GM12878 (cell line): Measurements from ENCODE around the gene PHLPP1. TPM values are rescaled to one million over a fixed set of nuclear protein-coding genes. Genes with fewer than 3 reads are reported as not detected.

Source experiments
- ATAC-seq: fragments of 200-7000 bp; cut with Tn5 transposase; 3 replicates; pipeline ENCODE4 v1.9.1; 2020; ENCODE audit warnings: mild to moderate bottlenecking, moderate library complexity
- BruUV-seq: library from RNA; stranded (reverse); fragments of 400-500 nt; replicated peaks from 2 replicates; lab custom pipeline; 2021; lab: Mats Ljungman, UMichigan
- CTCF ChIA-PET: fragments of 300-600 bp; sonication (Branson Sonifier 250); formaldehyde crosslinking; extraction: SDS; loops from one replicate; lab custom pipeline; 2021; ENCODE audit warnings: inconsistent platforms; lab: Yijun Ruan, JAX
- POLR2A ChIA-PET: fragments of 350-600 bp; formaldehyde crosslinking; extraction: SDS; loops from one replicate; lab custom pipeline; 2021; ENCODE audit warnings: inconsistent platforms; lab: Charles Lee
- RAD21 ChIA-PET: fragments of 300-600 bp; sonication (Branson Sonifier 250); formaldehyde crosslinking; loops from one replicate; lab custom pipeline; 2023; ENCODE audit warnings: antibody characterized with exemption; ENCODE audit not compliant: unreplicated experiment; lab: Charles Lee
- SMC1A ChIA-PET: fragments of 300-600 bp; sonication (Branson Sonifier 250); formaldehyde crosslinking; loops from one replicate; lab custom pipeline; 2023; ENCODE audit not compliant: unreplicated experiment, uncharacterized antibody; lab: Charles Lee
- DNase-seq: peaks from one replicate; pipeline ENCODE4 v3.0.0-alpha.2; 2011; ENCODE audit warnings: low read depth, low spot score
- FAIRE-seq: peaks from 3 replicates; lab custom pipeline; 2011; peaks lifted over from hg19 to GRCh38; lab: Jason Lieb, UNC
- H2AFZ ChIP-seq: 2 replicates; pipeline ENCODE4 v1.6.0; 2011; ENCODE audit warnings: low read depth, low read length, control low read depth; ENCODE audit not compliant: control insufficient read depth
- H3K27ac ChIP-seq: 2 replicates; pipeline ENCODE4 v1.5.1; 2011; ENCODE audit warnings: control low read depth; ENCODE audit not compliant: control insufficient read depth, insufficient read depth
- H3K27me3 ChIP-seq, 2 experiments: replicated peaks in 1 of 2; 2 replicates each; pipeline versions ENCODE4 v1.6.0 to v1.6.1; 2011; ENCODE audit warnings: low read length in 1 of 2; ENCODE audit not compliant: control insufficient read depth in 2 of 2, insufficient read depth in 2 of 2
- H3K36me3 ChIP-seq, 2 experiments: 2 replicates each; pipeline ENCODE4 v1.5.1; 2011; ENCODE audit warnings: low read length in 1 of 2; ENCODE audit not compliant: control insufficient read depth in 2 of 2, insufficient read depth in 2 of 2
- H3K4me1 ChIP-seq: 2 replicates; pipeline ENCODE4 v1.6.1; 2011; ENCODE audit warnings: mild to moderate bottlenecking, low read length, moderate library complexity, mixed read lengths; ENCODE audit not compliant: control insufficient read depth, insufficient read depth
- H3K4me2 ChIP-seq: 2 replicates; pipeline ENCODE4 v1.6.0; 2011; ENCODE audit warnings: control low read depth; ENCODE audit not compliant: control insufficient read depth, insufficient read depth
- H3K4me3 ChIP-seq: fragments of 200-600 bp; sonication (generic); 2 replicates; pipeline ENCODE4 v1.5.1; 2016
- H3K79me2 ChIP-seq: 2 replicates; pipeline ENCODE4 v1.6.0; 2011; ENCODE audit warnings: low read length; ENCODE audit not compliant: control insufficient read depth, insufficient read depth
- H3K9ac ChIP-seq: 2 replicates; pipeline ENCODE4 v1.8.0; 2011; ENCODE audit warnings: low read length, control low read depth, mixed read lengths; ENCODE audit not compliant: control insufficient read depth, insufficient read depth
- H3K9me3 ChIP-seq: replicated peaks from 3 replicates; pipeline ENCODE4 v1.5.1; 2011; ENCODE audit warnings: mild to moderate bottlenecking, low read length; ENCODE audit not compliant: control insufficient read depth, insufficient read depth
- H4K20me1 ChIP-seq: 2 replicates; pipeline ENCODE4 v1.6.0; 2011; ENCODE audit not compliant: control insufficient read depth, insufficient read depth
- BACH1 ChIP-seq: fragments of 450-650 bp; IDR thresholded peaks from 2 replicates; pipeline ENCODE4 v1.6.1; 2017; ENCODE audit warnings: mild to moderate bottlenecking, borderline replicate concordance
- E2F8 ChIP-seq: fragments of 450-650 bp; IDR thresholded peaks from 2 replicates; pipeline ENCODE4 v1.6.1; 2018; ENCODE audit warnings: mild to moderate bottlenecking, low read depth, moderate library complexity; ENCODE audit not compliant: partially characterized antibody
- IRF5 ChIP-seq: fragments of 450-650 bp; IDR thresholded peaks from 2 replicates; pipeline ENCODE4 v1.6.1; 2017; ENCODE audit warnings: borderline replicate concordance
- MEF2A ChIP-seq: IDR thresholded peaks from 2 replicates; pipeline ENCODE4 v1.6.1; 2011; ENCODE audit warnings: low read depth, mild to moderate bottlenecking, low read length, moderate library complexity; ENCODE audit not compliant: insufficient read depth
- NFYB ChIP-seq: IDR thresholded peaks from 2 replicates; pipeline ENCODE4 v1.6.1; 2011; ENCODE audit warnings: low read depth, mild to moderate bottlenecking, low read length, improper control_type of control experiment, moderate library complexity; ENCODE audit not compliant: insufficient read depth
- POLR2A ChIP-seq: IDR thresholded peaks from 2 replicates; pipeline ENCODE4 v1.6.1; 2011; ENCODE audit warnings: low read depth, mild to moderate bottlenecking, low read length
- SREBF1 ChIP-seq: IDR thresholded peaks from 2 replicates; pipeline ENCODE4 v1.6.1; 2012; ENCODE audit warnings: mild to moderate bottlenecking, low read length
- YBX1 ChIP-seq: fragments of 450-650 bp; IDR thresholded peaks from 2 replicates; pipeline ENCODE4 v1.6.1; 2016; ENCODE audit warnings: antibody characterized with exemption
- ZBTB33 ChIP-seq: fragments of 450-650 bp; IDR thresholded peaks from 2 replicates; pipeline ENCODE4 v1.6.1; 2017; ENCODE audit warnings: mild to moderate bottlenecking
- WGBS: methylation state at CpG from one replicate; pipeline ENCODE4 v1.1.6; 2016; ENCODE audit warnings: low lambda C conversion rate; ENCODE audit not compliant: insufficient replicate concordance, insufficient coverage; ENCODE audit errors: missing lambda C conversion rate; 5-methylcytosine and 5-hydroxymethylcytosine counted together
- in situ Hi-C: fragments of 300-500 bp; cut with MboI; formaldehyde crosslinking; loops from 9 replicates; pipeline ENCODE4 v1.14.3; 2018; ENCODE audit warnings: mixed read lengths
- intact Hi-C: fragments of 100-400 bp; cut with micrococcal nuclease; formaldehyde crosslinking; loops from one replicate; pipeline ENCODE4 v1.14.2; 2022; ENCODE audit not compliant: unreplicated experiment
- polyA plus RNA-seq, 11 experiments: library from polyadenylated mRNA; depleted of rRNA in 4 of 11; unstranded in 6 of 11; stranded (reverse) in 5 of 11; fragments of >200 nt; fragmentation: Nextera tagmentation in 4 of 11; fragmentation: Illumina TruSeq in 1 of 11; extraction: Ambion mirVana in 4 of 11; extraction: Trizol in 1 of 11; gene quantifications; 1 replicate in 1 of 11; 2 replicates in 10 of 11; pipeline versions ENCODE4 v1.2.1 to v1.2.3, GENCODE V29; 2011 to 2016; ENCODE audit warnings: inconsistent platforms in 2 of 11, missing spikeins in 2 of 11, low read depth in 1 of 11
- total RNA-seq, 4 experiments: library from RNA; depleted of rRNA in 3 of 4; stranded (reverse); fragments of >200 nt in 3 of 4; fragmentation: Illumina TruSeq in 1 of 4; extraction: Trizol in 1 of 4; gene quantifications; 2 replicates each; pipeline versions ENCODE4 v1.2.1 to v1.2.3, GENCODE V29; 2013 to 2021

PHLPP1 gene
- total and polyA plus RNA-seq, 10 of the 15 experiments (the other 5 are each of a cell fraction or from before 2014, with no cell fraction given): 0.42 to 7.0 (median 1.9) TPM

GRCh38 chr18:62766266-62766665 is 50.9 kb downstream of the PHLPP1 start:
- Histone ChIP-seq H3K36me3 (no peaks in the 10 kb centered on the region), H3K4me2 (no peak overlapping the region), H3K9me3 (no peaks in the 10 kb centered on the region; the same call in 2 of the 3 replicates), H3K79me2 (no peaks in the 10 kb centered on the region; the same call in 1 of the 2 replicates), H3K9ac (no peak overlapping the region), H4K20me1 (no peaks in the 10 kb centered on the region), H3K4me3 (no peak overlapping the region)
- ChIA-PET POLR2A (no interaction called here), RAD21 (no interaction called here)
- FAIRE-seq (no peak), ATAC-seq (no peak)
- WGBS: 46% methylated on average over 4 of the region's 4 CpGs
- no TSS peak for BruUV-seq
- in situ Hi-C loops (no loop called here), intact Hi-C loops (no loop called here)
- no peak for TF ChIP-seq BACH1
- no peak for TF ChIP-seq SREBF1
- TF ChIP-seq YBX1: no peak
- no peak for TF ChIP-seq MEF2A
- TF ChIP-seq POLR2A: no peak
- no peak for TF ChIP-seq NFYB
- TF ChIP-seq E2F8: no peak
- TF ChIP-seq ZBTB33: no peak
- TF ChIP-seq IRF5: no peak
- TF ChIP-seq, all 136 proteins: peak for 0
- H3K27ac ChIP-seq: no peak overlapping the region
- H3K27me3 ChIP-seq: no peaks in the 10 kb centered on the region
- H3K4me1 ChIP-seq: peaks cover 4% of the 10 kb centered on the region; the same call in 1 of the 2 replicates
- no peak for DNase-seq
- SMC1A ChIA-PET: no interaction called here
- no peak overlapping the region for H2AFZ ChIP-seq
- CTCF ChIA-PET: interaction anchor here (1.3 to 1.5 kb wide), 2 partner anchors 10 to 20 kb away, joined by 4 to 5 read pairs; no protein-coding TSS in a partner anchor
